GM12878 (cell line): ENCODE results near the gene CCR5. TPM values are rescaled to one million over a fixed set of nuclear protein-coding genes. Genes with fewer than 3 reads are reported as not detected.

Experiments used
- BCL11A ChIP-seq: IDR thresholded peaks from 2 replicates; pipeline ENCODE4 v1.6.1; 2011; ENCODE audit warnings: low read depth, low read length
- BHLHE40 ChIP-seq, 2 experiments: fragments of 450-650 bp in 1 of 2; IDR thresholded peaks; 2 replicates each; pipeline ENCODE4 v1.6.1; 2011 to 2017; ENCODE audit warnings: low read depth in 2 of 2, borderline replicate concordance in 1 of 2, improper control_type of control experiment in 1 of 2, low read length in 1 of 2, mild to moderate bottlenecking in 1 of 2
- CHD1 ChIP-seq: IDR thresholded peaks from 2 replicates; pipeline ENCODE4 v1.6.1; 2012; ENCODE audit warnings: low read depth, low read length, improper control_type of control experiment
- CREB1 ChIP-seq: IDR thresholded peaks from 2 replicates; pipeline ENCODE4 v1.6.1; 2012; ENCODE audit warnings: low read depth, mild to moderate bottlenecking, inconsistent platforms
- CREM ChIP-seq: IDR thresholded peaks from 2 replicates; pipeline ENCODE4 v1.6.1; 2014; ENCODE audit warnings: antibody characterized with exemption, low read depth
- ELK1 ChIP-seq: IDR thresholded peaks from 2 replicates; pipeline ENCODE4 v1.6.1; 2012; ENCODE audit warnings: low read depth, low read length, improper control_type of control experiment
- FOXM1 ChIP-seq: IDR thresholded peaks from 2 replicates; pipeline ENCODE4 v1.6.1; 2012; ENCODE audit warnings: low read depth, mild to moderate bottlenecking, inconsistent platforms, low read length, moderate library complexity
- MTA3 ChIP-seq: IDR thresholded peaks from 2 replicates; pipeline ENCODE4 v1.6.1; 2012; ENCODE audit warnings: low read length, inconsistent platforms, borderline replicate concordance
- MXI1 ChIP-seq: fragments of 150-350 bp; IDR thresholded peaks from 2 replicates; pipeline ENCODE4 v1.6.1; 2011; ENCODE audit warnings: low read depth, mild to moderate bottlenecking, inconsistent platforms, low read length, improper control_type of control experiment
- NR2C2 ChIP-seq: IDR thresholded peaks from 2 replicates; pipeline ENCODE4 v1.6.1; 2011; ENCODE audit warnings: borderline replicate concordance, low read depth; ENCODE audit not compliant: control insufficient read depth, insufficient read length
- NR2F1 ChIP-seq: fragments of 450-650 bp; conservative IDR thresholded peaks from 2 replicates; pipeline ENCODE4 v1.6.1; 2017; ENCODE audit warnings: mild to moderate bottlenecking
- POLR2A ChIP-seq: IDR thresholded peaks from 2 replicates; pipeline ENCODE4 v1.6.1; 2011; ENCODE audit warnings: low read depth, mild to moderate bottlenecking, low read length
- POU2F2 ChIP-seq: IDR thresholded peaks from 3 replicates; pipeline ENCODE4 v1.6.1; 2011; ENCODE audit warnings: low read depth, mild to moderate bottlenecking, low read length, borderline replicate concordance
- RCOR1 ChIP-seq: conservative IDR thresholded peaks from 2 replicates; pipeline ENCODE4 v1.6.1; 2012; ENCODE audit warnings: low read depth, low read length, improper control_type of control experiment
- SIX5 ChIP-seq: IDR thresholded peaks from 2 replicates; pipeline ENCODE4 v1.6.1; 2011; ENCODE audit warnings: mild to moderate bottlenecking, low read depth, low read length, moderate library complexity; ENCODE audit not compliant: severe bottlenecking
- YY1 ChIP-seq: IDR thresholded peaks from 2 replicates; pipeline ENCODE4 v1.6.1; 2011; ENCODE audit warnings: low read depth, mild to moderate bottlenecking, low read length
- ZNF217 ChIP-seq: fragments of 450-650 bp; IDR thresholded peaks from 2 replicates; pipeline ENCODE4 v1.6.1; 2017; ENCODE audit warnings: antibody characterized with exemption, mild to moderate bottlenecking
- polyA plus RNA-seq, 11 experiments: library from polyadenylated mRNA; depleted of rRNA in 4 of 11; unstranded in 6 of 11; stranded (reverse) in 5 of 11; fragments of >200 nt; fragmentation: Nextera tagmentation in 4 of 11; fragmentation: Illumina TruSeq in 1 of 11; extraction: Ambion mirVana in 4 of 11; extraction: Trizol in 1 of 11; gene quantifications; 1 replicate in 1 of 11; 2 replicates in 10 of 11; pipeline versions ENCODE4 v1.2.1 to v1.2.3, GENCODE V29; 2011 to 2016; ENCODE audit warnings: inconsistent platforms in 2 of 11, missing spikeins in 2 of 11, low read depth in 1 of 11
- total RNA-seq, 4 experiments: library from RNA; depleted of rRNA in 3 of 4; stranded (reverse); fragments of >200 nt in 3 of 4; fragmentation: Illumina TruSeq in 1 of 4; extraction: Trizol in 1 of 4; gene quantifications; 2 replicates each; pipeline versions ENCODE4 v1.2.1 to v1.2.3, GENCODE V29; 2013 to 2021
- TF ChIP-seq, protein P1 (sequence below): fragments of 450-650 bp; IDR thresholded peaks from 2 replicates; pipeline ENCODE4 v1.6.1; 2018; ENCODE audit warnings: borderline replicate concordance, mild to moderate bottlenecking; ENCODE audit not compliant: partially characterized antibody
- TF ChIP-seq, protein P2 (sequence below): fragments of 450-650 bp; IDR thresholded peaks from 2 replicates; pipeline ENCODE4 v1.6.1; 2017; ENCODE audit warnings: mild to moderate bottlenecking, moderate library complexity

Gene CCR5
- total and polyA plus RNA-seq, 10 of the 15 experiments (the other 5 are each of a cell fraction or from before 2014, with no cell fraction given): 0.17 to 1.6 (median 0.82) TPM; not detected in 1

- TF ChIP-seq, protein P1, sequence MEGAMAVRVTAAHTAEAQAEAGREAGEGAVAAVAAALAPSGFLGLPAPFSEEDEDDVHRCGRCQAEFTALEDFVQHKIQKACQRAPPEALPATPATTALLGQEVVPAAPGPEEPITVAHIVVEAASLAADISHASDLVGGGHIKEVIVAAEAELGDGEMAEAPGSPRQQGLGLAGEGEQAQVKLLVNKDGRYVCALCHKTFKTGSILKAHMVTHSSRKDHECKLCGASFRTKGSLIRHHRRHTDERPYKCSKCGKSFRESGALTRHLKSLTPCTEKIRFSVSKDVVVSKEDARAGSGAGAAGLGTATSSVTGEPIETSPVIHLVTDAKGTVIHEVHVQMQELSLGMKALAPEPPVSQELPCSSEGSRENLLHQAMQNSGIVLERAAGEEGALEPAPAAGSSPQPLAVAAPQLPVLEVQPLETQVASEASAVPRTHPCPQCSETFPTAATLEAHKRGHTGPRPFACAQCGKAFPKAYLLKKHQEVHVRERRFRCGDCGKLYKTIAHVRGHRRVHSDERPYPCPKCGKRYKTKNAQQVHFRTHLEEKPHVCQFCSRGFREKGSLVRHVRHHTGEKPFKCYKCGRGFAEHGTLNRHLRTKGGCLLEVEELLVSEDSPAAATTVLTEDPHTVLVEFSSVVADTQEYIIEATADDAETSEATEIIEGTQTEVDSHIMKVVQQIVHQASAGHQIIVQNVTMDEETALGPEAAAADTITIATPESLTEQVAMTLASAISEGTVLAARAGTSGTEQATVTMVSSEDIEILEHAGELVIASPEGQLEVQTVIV: no peak
- TF ChIP-seq CREB1 (peak; percentile 65), MTA3 (no peak), BHLHE40 (IDR thresholded peaks at IDR 0.05; ENCODE audit: borderline replicate concordance in 1 of 2, low read depth in 2 of 2, low read length in 1 of 2) (0 out of 4 replicates have a peak, but pooled peaks of 1 of the 2 experiments have one; percentile 7), NR2F1 (no peak), CHD1 (no peak), CREM (peak; percentile 51), FOXM1 (0 out of 2 replicates have a peak, but pooled peaks have one; percentile 57), ELK1 (no peak), RCOR1 (no peak), NR2C2 (no peak), ZNF217 (no peak), BCL11A (no peak), POLR2A (no peak), POU2F2 (peak; percentile 59; the same call in 1 of the 3 replicates), YY1 (no peak), MXI1 (no peak), SIX5 (no peak)
- TF ChIP-seq, protein P2, sequence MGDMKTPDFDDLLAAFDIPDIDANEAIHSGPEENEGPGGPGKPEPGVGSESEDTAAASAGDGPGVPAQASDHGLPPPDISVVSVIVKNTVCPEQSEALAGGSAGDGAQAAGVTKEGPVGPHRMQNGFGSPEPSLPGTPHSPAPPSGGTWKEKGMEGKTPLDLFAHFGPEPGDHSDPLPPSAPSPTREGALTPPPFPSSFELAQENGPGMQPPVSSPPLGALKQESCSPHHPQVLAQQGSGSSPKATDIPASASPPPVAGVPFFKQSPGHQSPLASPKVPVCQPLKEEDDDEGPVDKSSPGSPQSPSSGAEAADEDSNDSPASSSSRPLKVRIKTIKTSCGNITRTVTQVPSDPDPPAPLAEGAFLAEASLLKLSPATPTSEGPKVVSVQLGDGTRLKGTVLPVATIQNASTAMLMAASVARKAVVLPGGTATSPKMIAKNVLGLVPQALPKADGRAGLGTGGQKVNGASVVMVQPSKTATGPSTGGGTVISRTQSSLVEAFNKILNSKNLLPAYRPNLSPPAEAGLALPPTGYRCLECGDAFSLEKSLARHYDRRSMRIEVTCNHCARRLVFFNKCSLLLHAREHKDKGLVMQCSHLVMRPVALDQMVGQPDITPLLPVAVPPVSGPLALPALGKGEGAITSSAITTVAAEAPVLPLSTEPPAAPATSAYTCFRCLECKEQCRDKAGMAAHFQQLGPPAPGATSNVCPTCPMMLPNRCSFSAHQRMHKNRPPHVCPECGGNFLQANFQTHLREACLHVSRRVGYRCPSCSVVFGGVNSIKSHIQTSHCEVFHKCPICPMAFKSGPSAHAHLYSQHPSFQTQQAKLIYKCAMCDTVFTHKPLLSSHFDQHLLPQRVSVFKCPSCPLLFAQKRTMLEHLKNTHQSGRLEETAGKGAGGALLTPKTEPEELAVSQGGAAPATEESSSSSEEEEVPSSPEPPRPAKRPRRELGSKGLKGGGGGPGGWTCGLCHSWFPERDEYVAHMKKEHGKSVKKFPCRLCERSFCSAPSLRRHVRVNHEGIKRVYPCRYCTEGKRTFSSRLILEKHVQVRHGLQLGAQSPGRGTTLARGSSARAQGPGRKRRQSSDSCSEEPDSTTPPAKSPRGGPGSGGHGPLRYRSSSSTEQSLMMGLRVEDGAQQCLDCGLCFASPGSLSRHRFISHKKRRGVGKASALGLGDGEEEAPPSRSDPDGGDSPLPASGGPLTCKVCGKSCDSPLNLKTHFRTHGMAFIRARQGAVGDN: no peak
Observed at GRCh38 chr3:46359733-46360493, 10.8 kb upstream of the CCR5 start (continued).
